HG02642 (cell line): ENCODE results near the gene TMEM141.
"Not testable (repeated sequence)": the region's sequence is repeated elsewhere in the genome, so short reads cannot be mapped to it uniquely, and the experiment has no call there.

ENCODE experiments used
- ATAC-seq: cut with Tn5 transposase; IDR thresholded peaks from one replicate; pipeline ENCODE4 v1.9.1; 2021; ENCODE audit warnings: mild to moderate bottlenecking; ENCODE audit not compliant: unreplicated experiment, poor library complexity

Gene TMEM141

GRCh38 chr9:136754626-136755301 lies 36.4 kb upstream of the TMEM141 start:
- ATAC-seq = no peak

DNA sequence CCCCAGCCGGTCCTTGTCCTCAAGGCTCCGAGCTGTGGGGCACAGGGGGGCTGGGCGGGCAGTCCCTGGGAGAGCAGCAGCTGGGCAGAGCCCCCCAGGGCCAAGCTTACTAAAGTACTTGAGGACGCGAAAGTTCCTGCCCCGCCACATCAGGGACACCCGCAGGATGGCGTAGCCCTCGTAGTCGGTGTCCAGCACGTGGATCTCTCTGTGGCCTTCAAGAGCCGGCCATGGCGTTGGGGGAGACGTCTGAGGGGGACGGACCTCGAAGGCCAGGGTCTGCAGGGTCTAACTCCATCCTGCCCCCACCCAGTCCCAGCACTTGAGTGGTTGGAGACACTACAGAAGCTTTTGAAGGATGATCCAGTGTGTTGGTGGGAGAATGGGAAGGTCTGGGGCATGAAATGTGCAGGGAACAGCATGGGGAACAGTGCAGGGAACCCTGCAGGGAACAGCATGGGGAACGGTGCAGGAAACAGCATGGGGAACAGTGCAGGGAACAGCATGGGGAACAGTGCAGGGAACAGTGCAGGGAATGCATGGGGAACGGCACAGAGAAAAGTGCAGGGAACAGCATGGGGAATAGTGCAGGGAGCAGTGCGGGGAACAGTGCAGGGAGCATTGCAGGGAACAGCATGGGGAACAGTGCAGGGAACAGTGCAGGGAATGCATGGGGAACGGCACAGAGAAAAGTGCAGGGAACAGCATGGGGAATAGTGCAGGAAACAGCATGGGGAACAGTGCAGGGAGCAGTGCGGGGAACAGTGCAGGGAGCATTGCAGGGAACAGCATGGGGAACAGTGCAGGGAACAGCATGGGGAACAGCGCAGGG lies 35.6 kb upstream of the TMEM141 start:
- not testable (repeated sequence) for ATAC-seq

DNA sequence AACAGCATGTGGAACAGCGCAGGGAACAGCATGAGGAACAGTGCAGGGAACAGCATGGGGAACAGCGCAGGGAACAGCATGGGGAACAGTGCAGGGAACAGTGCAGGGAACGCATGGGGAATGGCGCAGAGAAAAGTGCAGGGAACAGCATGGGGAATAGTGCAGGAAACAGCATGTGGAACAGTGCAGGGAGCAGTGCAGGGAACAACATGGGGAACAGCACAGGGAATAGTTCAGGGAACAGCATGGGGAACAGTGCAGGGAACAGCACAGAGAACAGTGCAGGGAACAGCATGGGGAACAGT lies 35.1 kb upstream of the TMEM141 start:
- ATAC-seq = no peak

DNA sequence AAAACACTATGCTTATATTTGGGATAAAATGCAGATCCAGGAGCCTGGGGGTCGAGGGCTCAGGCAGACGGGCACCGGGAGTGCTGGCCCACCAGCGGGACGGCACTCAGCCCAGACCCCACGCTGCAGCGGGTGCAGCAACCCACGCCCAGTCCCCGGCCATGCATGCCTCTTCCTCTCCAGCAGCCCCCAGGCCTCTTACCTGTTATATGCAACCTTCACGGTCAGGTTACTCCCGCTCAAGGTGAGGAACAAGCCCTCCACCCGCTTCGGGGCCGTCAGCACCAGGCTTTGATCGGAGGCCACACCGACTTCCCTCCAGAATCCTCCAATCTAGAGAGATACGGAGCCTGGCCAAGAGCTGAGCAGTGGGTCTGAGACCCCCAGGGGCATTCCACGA lies 34.3 kb upstream of the TMEM141 start:
- ATAC-seq = no peak

DNA sequence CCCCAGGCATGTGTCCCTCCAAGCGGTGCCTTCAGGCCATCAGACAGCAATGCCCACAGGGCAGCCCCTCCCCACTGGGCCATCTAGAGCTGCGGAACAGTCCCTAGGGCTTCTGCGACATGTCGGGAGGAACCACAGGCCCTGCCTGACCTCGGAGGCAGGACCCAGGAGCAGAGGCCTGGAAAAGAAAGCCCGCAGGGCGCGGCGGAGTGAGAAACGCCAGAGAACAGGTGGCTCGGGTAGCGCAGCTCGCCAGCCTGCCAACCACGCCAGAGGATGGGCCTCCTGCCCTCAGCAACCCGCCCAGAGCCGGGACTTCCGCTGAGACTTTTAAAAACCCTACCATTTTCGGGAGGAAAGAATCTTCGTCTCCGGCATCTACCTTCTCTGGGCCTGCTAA lies 33.8 kb upstream of the TMEM141 start:
- no peak for ATAC-seq

- no peak for ATAC-seq
Measured at GRCh38 chr9:136757751-136758140, 33.4 kb upstream of the TMEM141 start.

DNA sequence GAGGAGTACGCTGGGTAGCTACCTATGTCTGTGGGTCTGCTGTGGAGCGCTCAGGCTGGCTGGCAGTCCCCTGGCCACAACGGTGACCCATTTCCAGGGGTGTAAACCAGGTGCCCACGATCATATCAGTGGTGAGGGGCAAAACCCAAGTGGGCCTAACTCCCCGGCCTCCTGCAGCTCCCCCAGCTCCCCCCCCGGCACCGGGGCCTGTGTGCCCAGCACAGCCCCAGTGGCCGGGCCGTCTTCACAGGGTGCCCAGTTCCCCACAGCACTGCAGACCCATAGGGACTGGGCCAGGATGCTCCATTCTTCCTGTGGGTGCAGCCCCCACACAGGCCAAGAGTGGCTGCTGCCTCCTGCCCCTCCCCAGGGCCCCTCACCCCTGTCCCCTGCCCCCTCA lies 32.1 kb upstream of the TMEM141 start:
- no peak for ATAC-seq

DNA sequence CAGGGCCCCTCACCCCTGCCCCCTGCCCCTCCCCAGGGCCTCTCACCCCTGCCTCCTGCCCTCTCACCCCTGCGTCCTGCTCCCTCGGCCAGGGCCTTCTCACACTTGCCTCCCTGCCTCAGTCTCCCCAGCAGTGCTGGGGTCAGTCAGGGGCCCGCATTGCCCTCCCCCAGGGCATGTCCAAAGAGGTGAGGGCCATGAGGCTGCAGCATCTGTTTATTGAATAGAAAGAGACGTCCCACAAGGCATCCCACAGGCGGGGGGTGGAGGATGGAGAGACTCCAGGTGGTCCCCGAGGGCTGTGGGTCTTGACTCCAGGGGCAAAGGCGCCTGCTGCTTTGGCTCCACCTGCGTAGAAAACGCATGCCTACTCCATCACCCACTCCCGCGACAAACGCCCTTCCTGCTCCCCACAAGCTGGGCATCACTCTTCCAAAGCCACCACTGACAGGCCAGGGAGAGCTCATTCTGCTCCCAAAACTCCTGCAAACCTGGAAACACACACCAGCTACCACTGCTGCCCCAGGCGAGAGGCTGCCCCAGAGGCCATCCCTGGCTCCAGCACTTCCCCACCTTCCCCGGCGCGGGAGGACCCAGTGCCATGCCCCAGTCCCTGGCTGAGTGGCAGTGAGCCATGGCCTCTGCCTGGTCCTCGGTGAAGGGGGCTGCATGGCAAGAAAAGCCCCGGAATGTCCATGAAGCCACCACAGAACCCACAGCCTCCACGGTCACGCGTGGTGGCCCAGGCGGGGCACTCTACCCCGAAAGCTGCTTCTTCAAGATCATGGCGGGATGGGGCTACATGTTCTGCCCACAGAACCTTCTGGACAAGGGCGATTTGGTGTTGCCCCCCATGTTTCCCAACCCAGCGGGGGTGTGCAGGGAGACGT lies 31.5 kb upstream of the TMEM141 start:
- no peak for ATAC-seq

DNA sequence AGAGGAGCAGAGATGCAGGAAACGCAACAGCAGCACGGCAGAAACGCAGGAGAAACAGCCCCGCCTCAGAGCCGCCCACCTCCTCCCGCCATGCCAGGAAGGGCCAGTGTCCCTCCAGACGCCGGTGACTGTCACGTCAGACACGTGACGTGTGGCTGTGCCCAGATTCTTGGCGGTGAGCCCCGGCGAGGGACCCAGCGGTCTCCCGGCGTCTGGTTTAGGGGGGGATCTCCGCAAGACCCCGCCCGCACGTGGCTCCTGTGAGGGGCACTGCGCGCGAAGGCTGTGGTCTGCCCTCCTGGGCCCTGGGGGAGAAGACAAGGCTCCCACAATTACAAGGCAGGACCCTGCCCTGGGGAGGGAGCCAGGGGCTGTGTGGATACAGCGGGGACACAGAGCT lies 30.7 kb upstream of the TMEM141 start:
- no peak for ATAC-seq

- not testable (repeated sequence) for ATAC-seq
Measured at GRCh38 chr9:136760834-136761544, 30.2 kb upstream of the TMEM141 start.

- ATAC-seq = no peak
Measured at GRCh38 chr9:136761545-136761981, 29.6 kb upstream of the TMEM141 start.

- no peak for ATAC-seq
Measured at GRCh38 chr9:136762221-136762691, 28.9 kb upstream of the TMEM141 start.

DNA sequence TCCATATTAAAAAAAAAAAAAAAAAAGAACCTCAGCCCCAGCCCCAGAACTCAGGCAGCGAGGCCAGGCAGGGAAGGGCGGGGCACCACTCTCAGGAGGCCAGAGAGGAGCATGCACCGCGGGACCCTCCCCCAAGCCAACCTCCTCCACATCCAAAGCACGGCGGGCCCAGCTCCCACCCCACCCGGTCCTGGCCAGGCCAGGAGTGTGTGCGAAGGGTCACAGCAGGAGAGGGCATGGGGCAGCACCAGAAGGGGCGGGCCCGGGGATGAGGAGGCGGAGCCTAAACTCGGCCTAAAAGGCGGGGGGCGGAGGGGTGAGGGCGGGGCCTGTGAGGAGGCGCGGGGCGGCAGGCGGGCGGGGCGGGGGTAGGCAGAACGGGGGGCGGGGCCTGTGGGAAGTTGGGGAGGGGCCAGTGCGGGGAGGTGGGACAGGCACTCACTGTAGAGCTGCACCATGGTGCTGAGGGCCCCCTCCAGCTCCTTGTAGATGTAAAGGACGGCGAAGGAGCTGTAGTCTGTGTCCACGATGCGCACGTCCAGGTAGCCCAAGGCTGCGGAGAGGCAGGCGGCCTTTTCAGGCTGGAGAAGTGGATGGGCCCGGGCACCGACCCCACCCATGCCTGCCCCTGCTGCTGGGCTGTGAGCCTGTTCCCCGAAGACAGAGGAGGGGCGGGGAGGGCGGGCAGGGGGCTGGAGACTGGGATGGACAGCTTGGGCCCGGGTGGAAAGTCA lies 28.1 kb upstream of the TMEM141 start:
- ATAC-seq = no peak

- ATAC-seq = no peak
Measured at GRCh38 chr9:136763649-136764035, 27.5 kb upstream of the TMEM141 start.

DNA sequence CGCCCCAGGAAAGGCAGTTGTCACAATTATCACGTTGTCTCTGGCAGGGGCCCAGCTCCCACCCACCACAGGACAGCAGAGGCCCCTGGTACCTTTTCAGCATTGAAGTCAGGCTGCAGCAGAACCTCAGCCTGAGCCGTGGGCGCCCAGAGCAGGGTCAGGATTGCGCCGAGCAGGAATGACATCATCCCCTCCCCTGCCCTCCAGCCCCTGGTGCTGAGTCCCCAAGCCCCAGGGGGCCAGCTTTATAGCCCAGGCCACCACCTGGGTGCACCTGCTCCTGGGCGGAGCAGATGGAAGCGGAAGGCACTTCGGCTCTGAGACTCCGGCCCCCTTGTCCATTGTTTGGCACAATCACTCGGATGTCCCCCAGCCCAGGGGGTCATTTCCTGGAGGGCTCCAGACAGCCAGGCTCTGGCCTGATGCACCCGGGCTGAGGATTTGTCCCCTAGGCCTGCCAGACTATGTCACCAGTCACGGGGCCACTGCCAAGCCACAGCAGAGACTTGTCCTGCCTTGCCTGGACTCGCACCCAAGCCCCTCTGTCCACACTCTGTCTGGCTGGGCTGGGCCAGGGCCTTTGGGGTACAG lies 26.7 kb upstream of the TMEM141 start, which contains the start of gene LCN15:
Gene LCN15 (minus strand): TSS at position 218 of the 591 bp plus-strand sequence. CDS start 30 bp downstream, at position 188.
- ATAC-seq = no peak

GRCh38 chr9:136765041-136765440 lies 26.1 kb upstream of the TMEM141 start:
- ATAC-seq = no peak

DNA sequence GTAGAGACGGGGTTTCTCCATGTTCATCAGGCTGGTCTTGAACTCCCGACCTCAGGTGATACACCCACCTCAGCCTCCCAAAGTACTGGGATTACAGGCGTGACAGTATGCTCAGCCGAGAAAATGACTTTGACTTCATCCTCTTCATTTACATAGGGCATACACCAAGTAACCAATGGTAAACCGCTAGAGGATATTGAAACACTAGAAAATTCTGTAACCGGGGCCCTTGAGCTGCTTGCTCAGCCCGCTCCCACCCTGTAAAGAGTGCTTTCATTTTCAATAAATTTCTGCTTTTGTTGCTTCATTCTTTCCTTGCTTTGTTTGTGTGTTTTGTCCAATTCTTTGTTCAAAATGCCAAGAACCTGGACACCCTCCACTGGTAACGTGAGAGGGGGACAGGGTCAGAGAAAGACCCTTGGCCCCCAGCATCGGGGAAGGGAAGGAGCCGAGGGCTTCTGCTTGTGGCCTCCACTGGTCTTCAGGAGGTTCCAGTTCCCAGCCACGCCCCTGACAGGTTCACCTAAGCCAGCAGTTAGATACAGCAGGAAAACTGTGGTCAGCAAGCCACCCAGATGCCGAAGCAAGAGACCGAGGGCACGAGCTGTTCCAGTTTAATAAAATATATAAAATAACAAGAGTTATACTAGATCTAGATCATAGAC lies 25.3 kb upstream of the TMEM141 start:
- not testable (repeated sequence) for ATAC-seq

DNA sequence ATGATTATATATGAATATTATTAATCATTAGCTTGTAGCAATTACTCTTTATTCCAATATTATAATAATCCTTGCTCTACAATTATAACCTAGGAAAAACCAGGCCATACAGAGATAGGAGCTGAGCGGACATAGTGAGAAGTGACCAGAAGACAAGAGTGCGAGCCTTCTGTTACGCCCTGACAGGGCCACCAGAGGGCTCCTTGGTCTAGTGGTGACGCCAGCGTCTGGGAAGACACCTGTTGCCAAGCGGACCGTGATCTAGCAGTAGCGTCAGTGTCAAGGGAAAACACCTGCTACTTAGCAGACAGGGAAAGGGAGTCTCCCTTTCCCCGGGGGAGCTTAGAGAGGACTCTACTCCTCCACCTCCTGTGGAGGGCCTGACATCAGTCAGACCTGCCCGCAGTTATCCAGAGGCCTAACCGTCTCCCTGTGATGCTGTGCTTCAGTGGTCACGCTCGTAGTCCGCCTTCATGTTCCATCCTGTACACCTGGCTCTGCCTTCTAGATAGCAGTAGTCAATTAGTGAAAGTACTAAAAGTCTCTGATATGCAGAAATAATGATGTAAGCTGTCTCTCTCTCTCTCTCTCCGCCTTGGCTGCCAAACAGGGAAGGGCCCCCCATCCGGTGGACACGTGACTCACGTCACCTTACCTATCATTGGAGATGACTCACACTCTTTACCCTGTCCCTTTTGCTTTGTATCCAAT lies 24.6 kb upstream of the TMEM141 start:
- ATAC-seq = not testable (repeated sequence)
